Bronchial epithelial cell (primary cell): ENCODE measurements around the gene RET. TPM values are rescaled to one million over a fixed set of nuclear protein-coding genes. Genes with fewer than 3 reads are reported as not detected.

Experiments used
- DNase-seq: peaks from one replicate; pipeline ENCODE4 v3.0.0-alpha.2; 2010; ENCODE audit warnings: low read depth
- FAIRE-seq: peaks from 2 replicates; lab custom pipeline; 2011; peaks lifted over from hg19 to GRCh38; lab: Jason Lieb, UNC
- H3K27me3 ChIP-seq: 2 replicates; pipeline ENCODE4 v1.5.1; 2011; ENCODE audit warnings: low read length; ENCODE audit not compliant: control insufficient read depth, insufficient read depth
- H3K36me3 ChIP-seq: 2 replicates; pipeline ENCODE4 v1.5.1; 2011; ENCODE audit warnings: low read length; ENCODE audit not compliant: control insufficient read depth, insufficient read depth
- H3K4me3 ChIP-seq: 2 replicates; pipeline ENCODE4 v1.5.1; 2011; ENCODE audit warnings: mild to moderate bottlenecking, low read depth, low read length, control low read depth
- total RNA-seq: library from RNA; depleted of rRNA; stranded (reverse); fragments of >200 nt; gene quantifications from 2 replicates; pipeline ENCODE4 v1.2.1, GENCODE V29; 2014
- TF ChIP-seq, protein P1 (sequence below): IDR thresholded peaks from 2 replicates; pipeline ENCODE4 v1.5.1; 2011; ENCODE audit warnings: mild to moderate bottlenecking, moderate library complexity, low read length, control low read depth, inconsistent platforms; ENCODE audit not compliant: insufficient read depth, severe bottlenecking

The RET gene
- total RNA-seq, 1 donor from 2014 or later, result 0.53 TPM

DNA sequence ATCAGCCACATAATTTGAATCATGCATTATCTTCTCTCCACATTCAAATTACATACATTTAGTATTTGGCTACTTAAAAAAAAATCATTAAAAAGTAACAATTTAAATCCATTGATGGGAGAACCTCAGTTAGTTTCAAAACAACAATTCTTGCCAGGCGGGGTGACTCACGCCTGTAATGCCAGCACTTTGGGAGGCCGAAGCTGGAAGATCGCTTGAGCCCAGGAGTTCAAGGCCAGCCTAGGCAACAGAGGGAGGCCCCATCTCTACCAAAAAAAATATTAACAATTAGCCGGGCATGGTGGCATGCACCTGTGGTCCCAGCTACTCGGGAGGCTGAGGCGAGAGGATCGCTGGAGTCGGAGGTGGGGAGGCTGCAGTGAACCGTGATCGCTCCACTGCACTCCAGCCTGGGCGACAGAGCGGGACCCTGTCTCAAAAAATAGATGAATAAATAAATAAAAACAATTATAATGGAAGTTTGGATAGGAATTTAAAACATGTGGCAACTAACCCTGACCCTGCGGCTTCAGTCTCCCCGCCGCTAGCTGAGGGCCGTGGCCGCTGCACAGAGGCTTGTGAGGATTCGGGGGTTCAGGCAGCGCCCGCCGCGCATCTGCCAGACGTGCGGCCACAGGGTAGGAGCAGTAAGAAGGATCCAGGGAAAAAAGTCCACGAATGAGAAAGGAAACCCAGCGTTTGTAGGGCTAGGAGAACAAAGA lies 60.3 kb downstream of the RET start:
- DNase-seq (no peak), FAIRE-seq (no peak)
- no peaks in the 10 kb centered on the region for H3K36me3 ChIP-seq
- H3K4me3 ChIP-seq, result peak overlapping the region; percentile 84
- TF ChIP-seq, protein P1, sequence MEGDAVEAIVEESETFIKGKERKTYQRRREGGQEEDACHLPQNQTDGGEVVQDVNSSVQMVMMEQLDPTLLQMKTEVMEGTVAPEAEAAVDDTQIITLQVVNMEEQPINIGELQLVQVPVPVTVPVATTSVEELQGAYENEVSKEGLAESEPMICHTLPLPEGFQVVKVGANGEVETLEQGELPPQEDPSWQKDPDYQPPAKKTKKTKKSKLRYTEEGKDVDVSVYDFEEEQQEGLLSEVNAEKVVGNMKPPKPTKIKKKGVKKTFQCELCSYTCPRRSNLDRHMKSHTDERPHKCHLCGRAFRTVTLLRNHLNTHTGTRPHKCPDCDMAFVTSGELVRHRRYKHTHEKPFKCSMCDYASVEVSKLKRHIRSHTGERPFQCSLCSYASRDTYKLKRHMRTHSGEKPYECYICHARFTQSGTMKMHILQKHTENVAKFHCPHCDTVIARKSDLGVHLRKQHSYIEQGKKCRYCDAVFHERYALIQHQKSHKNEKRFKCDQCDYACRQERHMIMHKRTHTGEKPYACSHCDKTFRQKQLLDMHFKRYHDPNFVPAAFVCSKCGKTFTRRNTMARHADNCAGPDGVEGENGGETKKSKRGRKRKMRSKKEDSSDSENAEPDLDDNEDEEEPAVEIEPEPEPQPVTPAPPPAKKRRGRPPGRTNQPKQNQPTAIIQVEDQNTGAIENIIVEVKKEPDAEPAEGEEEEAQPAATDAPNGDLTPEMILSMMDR, result no peak
- no peaks in the 10 kb centered on the region for H3K27me3 ChIP-seq

- FAIRE-seq, result no peak
- Histone ChIP-seq H3K36me3 (no peaks in the 10 kb centered on the region), H3K27me3 (no peaks in the 10 kb centered on the region), H3K4me3 (peak overlapping the region; percentile 84)
- no peak for DNase-seq
- TF ChIP-seq, protein P1, result no peak
Observed at GRCh38 chr10:43137717-43138020, 60.8 kb downstream of the RET start.

DNA sequence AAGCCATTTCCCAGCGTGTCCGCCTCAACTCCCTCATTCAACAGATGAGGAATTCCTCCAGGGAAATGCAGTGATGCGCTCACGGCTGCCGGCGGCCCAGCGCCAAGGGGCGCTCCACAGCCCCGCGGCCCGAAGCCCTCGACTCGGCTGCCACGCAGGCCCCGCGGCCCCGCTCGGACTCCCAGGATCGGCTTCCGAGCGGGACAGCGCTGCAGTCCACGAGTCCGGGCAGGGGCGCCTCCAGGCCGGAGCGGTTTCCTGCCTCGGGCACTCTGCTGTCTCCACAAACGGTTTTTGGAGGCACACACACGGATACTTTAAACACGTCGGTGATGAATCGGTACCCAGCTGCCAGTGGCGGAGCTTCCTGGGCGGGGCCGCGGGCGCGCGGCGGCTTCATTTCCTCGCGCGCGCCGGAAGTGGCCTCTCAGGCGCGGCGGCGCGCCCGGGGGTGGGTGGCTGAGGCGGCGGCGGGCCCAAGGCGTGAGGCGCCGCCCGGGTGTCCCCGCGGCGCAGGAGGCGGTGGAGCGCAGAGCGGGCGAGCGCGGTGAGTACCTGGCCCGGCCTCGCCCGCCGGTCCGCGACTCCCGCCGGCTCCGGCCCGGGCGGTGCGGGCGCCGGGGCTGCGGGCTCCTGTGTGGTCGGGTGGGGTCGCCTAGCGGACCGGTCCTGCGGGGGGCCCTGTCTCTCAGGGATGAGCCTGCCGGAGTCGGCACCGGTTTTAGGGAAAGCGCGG lies 61.3 kb downstream of the RET start, which contains the start of gene CSGALNACT2:
Gene CSGALNACT2, plus strand, starts transcription at position 425 of the 736 bp plus-strand sequence. CDS start 16,705 bp downstream, outside the sequence.
- Histone ChIP-seq H3K4me3 (peak within 1 kb of the TSS; percentile 84), H3K36me3 (no peaks in the 10 kb centered on the region), H3K27me3 (no peaks in the 10 kb centered on the region)
- FAIRE-seq (no peak), DNase-seq (peak; percentile 75)
- TF ChIP-seq, protein P1, result no peak

- Histone ChIP-seq H3K36me3 (no peaks in the 10 kb centered on the region), H3K27me3 (no peaks in the 10 kb centered on the region), H3K4me3 (peak overlapping the region; percentile 84)
- DNase-seq (peak; percentile 42), FAIRE-seq (no peak)
- TF ChIP-seq, protein P1, result no peak
Observed at GRCh38 chr10:43138757-43139241, 61.9 kb downstream of the RET start.

DNA sequence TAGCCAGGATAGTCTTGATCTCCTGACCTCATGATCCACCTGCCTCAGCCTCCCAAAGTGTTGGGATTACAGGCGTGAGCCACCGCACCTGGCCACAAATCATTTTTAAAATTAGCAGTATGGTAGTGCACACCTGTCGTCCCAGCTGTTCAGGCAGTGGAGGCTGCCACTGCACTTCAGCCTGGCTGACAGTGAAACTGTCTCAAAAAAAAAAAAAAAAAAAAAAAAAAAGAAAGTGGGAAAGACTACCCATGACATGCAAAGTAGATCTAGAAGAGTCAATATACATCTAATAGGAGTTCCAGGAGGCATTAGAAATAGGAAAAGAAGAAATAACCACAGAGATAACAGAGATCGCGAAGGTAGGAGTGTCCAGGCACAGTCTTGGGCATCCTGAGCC lies 64.6 kb downstream of the RET start:
- no peak for FAIRE-seq

More for the DNA sequence above, 64.6 kb downstream of the RET start:
- no peaks in the 10 kb centered on the region for H3K36me3 ChIP-seq
- H3K27me3 ChIP-seq, result no peaks in the 10 kb centered on the region
- no peak overlapping the region for H3K4me3 ChIP-seq
- TF ChIP-seq, protein P1, result no peak
- DNase-seq, result no peak
